ENCODE data around the gene NPFFR2.

DNA sequence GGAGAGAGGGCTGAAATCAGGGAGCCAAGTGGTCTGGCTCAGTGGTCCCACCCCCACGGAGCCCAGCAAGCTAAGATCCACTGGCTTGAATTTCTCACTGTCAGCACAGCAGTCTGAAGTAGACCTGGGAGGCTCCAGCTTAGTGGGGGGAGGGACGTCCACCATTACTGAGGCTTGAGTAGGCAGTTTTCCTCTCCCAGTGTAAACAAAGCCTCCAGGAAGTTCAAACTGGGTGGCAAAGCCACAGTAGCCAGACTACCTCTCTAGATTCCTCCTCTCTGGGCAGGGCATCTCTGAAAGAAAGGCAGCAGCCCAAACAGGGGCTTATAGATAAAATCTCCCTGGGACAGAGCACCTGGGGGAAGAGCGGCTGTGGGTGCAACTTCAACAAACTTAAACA, 88.1 kb downstream of the NPFFR2 start:
- TF ChIP-seq SMARCE1 (IDR thresholded peaks at IDR 0.05; ENCODE audit: borderline replicate concordance) (no peak), SRF (IDR thresholded peaks at IDR 0.05; ENCODE audit: low read depth, low read length) (no peak), CTCF (CRISPR knock-in tag; IDR thresholded peaks at IDR 0.05) (no peak), ZMYM3 (CRISPR knock-in tag; IDR thresholded peaks at IDR 0.05) (no peak), U2AF1 (optimal IDR thresholded peaks at IDR 0.05; ENCODE audit: low read depth, low read length) (no peak), RAD21 (CRISPR knock-in tag; IDR thresholded peaks at IDR 0.05) (no peak)
- TF ChIP-seq, protein P1, sequence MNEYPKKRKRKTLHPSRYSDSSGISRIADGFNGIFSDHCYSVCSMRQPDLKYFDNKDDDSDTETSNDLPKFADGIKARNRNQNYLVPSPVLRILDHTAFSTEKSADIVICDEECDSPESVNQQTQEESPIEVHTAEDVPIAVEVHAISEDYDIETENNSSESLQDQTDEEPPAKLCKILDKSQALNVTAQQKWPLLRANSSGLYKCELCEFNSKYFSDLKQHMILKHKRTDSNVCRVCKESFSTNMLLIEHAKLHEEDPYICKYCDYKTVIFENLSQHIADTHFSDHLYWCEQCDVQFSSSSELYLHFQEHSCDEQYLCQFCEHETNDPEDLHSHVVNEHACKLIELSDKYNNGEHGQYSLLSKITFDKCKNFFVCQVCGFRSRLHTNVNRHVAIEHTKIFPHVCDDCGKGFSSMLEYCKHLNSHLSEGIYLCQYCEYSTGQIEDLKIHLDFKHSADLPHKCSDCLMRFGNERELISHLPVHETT (CRISPR knock-in tag; conservative IDR thresholded peaks at IDR 0.05) = no peak
